Activated B cell treated with CpG ODN at 0.5 μM for 24 hours (primary cell): ENCODE measurements around the gene BICC1. TPM values are rescaled to one million over a fixed set of nuclear protein-coding genes. Genes with fewer than 3 reads are reported as not detected.

Experiments
- ATAC-seq: fragments of 200-7000 bp; cut with Tn5 transposase; one replicate; pipeline ENCODE4 v1.10.0; 2021; ENCODE audit warnings: low read depth, mild to moderate bottlenecking, moderate library complexity
- CTCF ChIA-PET: fragments of 350-600 bp; sonication (Branson Sonifier 250); formaldehyde crosslinking; loops from one replicate; lab custom pipeline; 2021; ENCODE audit warnings: antibody characterized with exemption; lab: Charles Lee
- POLR2A ChIA-PET: fragments of 350-600 bp; sonication (Branson Sonifier 250); formaldehyde crosslinking; loops from one replicate; lab custom pipeline; 2021; ENCODE audit warnings: antibody characterized with exemption; lab: Charles Lee
- DNase-seq: peaks from one replicate; pipeline ENCODE4 v3.0.0; 2022
- H3K27ac Mint-ChIP-seq: one replicate; pipeline ENCODE4 v1.8.0; 2020; ENCODE audit warnings: mixed read lengths
- H3K27me3 Mint-ChIP-seq: one replicate; pipeline ENCODE4 v1.8.0; 2021; ENCODE audit warnings: mixed read lengths
- H3K36me3 Mint-ChIP-seq: one replicate; pipeline ENCODE4 v1.8.0; 2021; ENCODE audit warnings: low read depth, mixed read lengths
- H3K4me1 Mint-ChIP-seq: one replicate; pipeline ENCODE4 v1.8.0; 2021; ENCODE audit warnings: mixed read lengths
- H3K4me3 Mint-ChIP-seq: one replicate; pipeline ENCODE4 v1.8.0; 2020; ENCODE audit warnings: mild to moderate bottlenecking, mixed read lengths
- H3K9me3 Mint-ChIP-seq: one replicate; pipeline ENCODE4 v1.8.0; 2020; ENCODE audit warnings: mixed read lengths
- CTCF ChIP-seq: fragments of 200-600 bp; IDR thresholded peaks from one replicate; pipeline ENCODE4 v1.8.0; 2022; ENCODE audit warnings: antibody characterized with exemption, mild to moderate bottlenecking
- intact Hi-C: fragments of 100-400 bp; cut with micrococcal nuclease; formaldehyde crosslinking; loops from one replicate; pipeline ENCODE4 v1.15.1; 2024
- total RNA-seq: library from RNA; stranded (reverse); gene quantifications from 2 replicates; pipeline ENCODE4 v1.2.3, GENCODE V29; 2022

The BICC1 gene
- total RNA-seq, 1 donor from 2014 or later: not detected

DNA sequence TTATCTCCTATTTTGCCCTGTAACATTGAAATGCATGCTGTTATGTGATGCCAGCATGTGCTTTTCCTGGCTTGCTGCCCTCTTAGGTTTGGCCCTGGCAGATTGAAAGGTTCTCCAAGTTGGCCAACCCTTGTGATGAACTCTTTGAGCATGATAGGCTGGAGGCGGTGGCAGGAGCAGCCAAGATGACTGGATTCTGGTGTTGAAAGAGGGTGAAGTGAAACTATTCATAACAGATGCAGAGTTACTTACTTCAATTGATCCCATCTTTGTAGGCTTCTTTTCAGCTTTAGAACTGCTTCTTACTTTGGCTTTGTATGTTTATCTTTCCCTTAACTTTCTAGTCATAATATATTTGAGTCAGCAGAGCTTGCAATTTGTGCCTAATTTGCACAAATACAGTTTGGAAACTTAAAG lies 57.6 kb downstream of the BICC1 start:
- no peak for TF ChIP-seq CTCF
- DNase-seq (no peak), ATAC-seq (no peak)
- H3K4me1 Mint-ChIP-seq: no peaks in the 10 kb centered on the region
- no peaks in the 10 kb centered on the region for H3K36me3 Mint-ChIP-seq
- H3K27ac Mint-ChIP-seq: no peak overlapping the region
- CTCF ChIA-PET: no interaction called here
- H3K27me3 Mint-ChIP-seq: no peaks in the 10 kb centered on the region
- intact Hi-C loops: no loop called here
- POLR2A ChIA-PET: no interaction called here
- peaks cover 2% of the 10 kb centered on the region for H3K9me3 Mint-ChIP-seq
- no peak overlapping the region for H3K4me3 Mint-ChIP-seq

GRCh38 chr10:58570979-58571378 lies 58.3 kb downstream of the BICC1 start:
- POLR2A ChIA-PET: no interaction called here
- H3K27me3 Mint-ChIP-seq: no peaks in the 10 kb centered on the region
- ATAC-seq (no peak), DNase-seq (no peak)
- H3K9me3 Mint-ChIP-seq: peaks cover 2% of the 10 kb centered on the region
- H3K4me1 Mint-ChIP-seq: no peaks in the 10 kb centered on the region
- no peak for TF ChIP-seq CTCF
- intact Hi-C loops: no loop called here
- H3K4me3 Mint-ChIP-seq: no peak overlapping the region
- no peaks in the 10 kb centered on the region for H3K36me3 Mint-ChIP-seq
- no peak overlapping the region for H3K27ac Mint-ChIP-seq
- CTCF ChIA-PET: no interaction called here

- TF ChIP-seq CTCF: no peak
- H3K4me1 Mint-ChIP-seq: no peaks in the 10 kb centered on the region
- intact Hi-C loops: no loop called here
- H3K9me3 Mint-ChIP-seq: peaks cover 2% of the 10 kb centered on the region
- ChIA-PET CTCF (no interaction called here), POLR2A (no interaction called here)
- H3K4me3 Mint-ChIP-seq: no peak overlapping the region
- ATAC-seq (no peak), DNase-seq (no peak)
- H3K27me3 Mint-ChIP-seq: no peaks in the 10 kb centered on the region
- H3K27ac Mint-ChIP-seq: no peak overlapping the region
- H3K36me3 Mint-ChIP-seq: no peaks in the 10 kb centered on the region
Measured at GRCh38 chr10:58573144-58573543, 60.5 kb downstream of the BICC1 start.

- H3K36me3 Mint-ChIP-seq: no peaks in the 10 kb centered on the region
- H3K27me3 Mint-ChIP-seq: no peaks in the 10 kb centered on the region
- peaks cover 2% of the 10 kb centered on the region for H3K9me3 Mint-ChIP-seq
- no peak for TF ChIP-seq CTCF
- no peak for DNase-seq
- H3K4me3 Mint-ChIP-seq: no peak overlapping the region
- H3K4me1 Mint-ChIP-seq: no peaks in the 10 kb centered on the region
- CTCF ChIA-PET: no interaction called here
- intact Hi-C loops: no loop called here
- ATAC-seq: no peak
- POLR2A ChIA-PET: no interaction called here
- no peak overlapping the region for H3K27ac Mint-ChIP-seq
Measured at GRCh38 chr10:58574058-58574457, 61.4 kb downstream of the BICC1 start.

DNA sequence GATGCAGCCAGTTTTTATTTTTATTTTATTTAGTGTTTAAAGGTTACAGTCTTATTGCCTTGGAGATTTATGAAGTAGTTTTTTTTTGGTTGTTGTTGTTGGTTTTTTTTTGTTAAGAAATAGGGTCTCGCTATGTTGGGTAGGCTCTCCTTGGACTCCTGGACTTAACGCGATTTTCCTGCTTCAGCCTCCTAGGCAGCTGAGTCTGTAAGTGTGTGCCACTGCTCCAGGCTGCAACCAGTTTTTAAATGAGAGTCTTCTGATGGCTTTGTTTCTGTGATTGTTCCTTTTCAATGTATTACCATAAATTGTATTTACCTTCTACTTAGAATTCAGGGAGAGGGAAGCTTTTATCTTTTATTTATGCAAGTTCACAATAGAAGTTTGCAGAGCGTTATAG lies 62.8 kb downstream of the BICC1 start:
- TF ChIP-seq CTCF: no peak
- no peak for DNase-seq
- POLR2A ChIA-PET: no interaction called here
- intact Hi-C loops: no loop called here
- Mint-ChIP-seq H3K9me3 (no peaks in the 10 kb centered on the region), H3K4me1 (no peaks in the 10 kb centered on the region), H3K36me3 (no peaks in the 10 kb centered on the region), H3K27ac (no peak overlapping the region), H3K27me3 (no peaks in the 10 kb centered on the region), H3K4me3 (no peak overlapping the region)
- CTCF ChIA-PET: no interaction called here
- ATAC-seq: no peak
